Measurements from ENCODE around the gene GADL1.

The GADL1 gene

DNA sequence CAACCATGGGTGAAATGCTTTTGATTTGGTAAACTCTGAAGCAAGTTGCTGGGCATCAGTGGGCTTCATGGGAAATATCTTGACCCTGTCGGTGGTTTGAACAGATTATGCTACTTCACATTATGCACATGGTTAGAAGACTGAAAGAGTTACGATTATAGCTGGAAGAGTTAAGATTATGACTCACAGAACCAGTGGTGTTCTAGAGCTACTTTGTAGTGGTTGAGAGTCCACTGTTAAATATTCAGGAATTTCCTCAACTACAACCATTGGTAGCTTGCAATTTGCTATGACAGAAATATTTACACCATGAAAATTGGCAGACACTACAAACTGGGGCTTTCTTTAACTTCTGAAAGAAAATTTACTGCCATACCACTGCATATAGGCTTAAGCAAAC is 99.3 kb downstream of the GADL1 start:
- no peak for DNase-seq

GRCh38 chr3:30793740-30794139 is 100.7 kb downstream of the GADL1 start:
- DNase-seq: no peak

GRCh38 chr3:30790150-30790549 is 104.3 kb downstream of the GADL1 start:
- DNase-seq: no peak

DNA sequence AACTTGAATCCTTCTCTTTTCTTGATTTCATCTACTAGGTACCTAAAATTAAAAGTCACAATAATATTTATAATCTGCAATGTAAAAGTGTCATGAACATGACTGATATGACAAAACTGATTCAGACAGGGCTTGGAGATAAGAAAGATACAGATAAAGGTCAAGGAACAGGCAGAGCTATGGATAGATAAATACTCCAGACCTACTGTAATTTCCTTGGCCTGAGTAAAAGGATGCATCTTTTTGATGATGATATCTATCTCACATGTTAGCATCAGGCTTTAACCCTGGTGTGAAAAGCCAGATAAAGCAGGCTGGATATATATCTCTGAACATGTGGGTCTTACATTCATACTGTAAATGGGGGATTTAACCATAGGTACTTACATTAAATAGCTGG is 108.1 kb downstream of the GADL1 start:
- no peak for DNase-seq

DNA sequence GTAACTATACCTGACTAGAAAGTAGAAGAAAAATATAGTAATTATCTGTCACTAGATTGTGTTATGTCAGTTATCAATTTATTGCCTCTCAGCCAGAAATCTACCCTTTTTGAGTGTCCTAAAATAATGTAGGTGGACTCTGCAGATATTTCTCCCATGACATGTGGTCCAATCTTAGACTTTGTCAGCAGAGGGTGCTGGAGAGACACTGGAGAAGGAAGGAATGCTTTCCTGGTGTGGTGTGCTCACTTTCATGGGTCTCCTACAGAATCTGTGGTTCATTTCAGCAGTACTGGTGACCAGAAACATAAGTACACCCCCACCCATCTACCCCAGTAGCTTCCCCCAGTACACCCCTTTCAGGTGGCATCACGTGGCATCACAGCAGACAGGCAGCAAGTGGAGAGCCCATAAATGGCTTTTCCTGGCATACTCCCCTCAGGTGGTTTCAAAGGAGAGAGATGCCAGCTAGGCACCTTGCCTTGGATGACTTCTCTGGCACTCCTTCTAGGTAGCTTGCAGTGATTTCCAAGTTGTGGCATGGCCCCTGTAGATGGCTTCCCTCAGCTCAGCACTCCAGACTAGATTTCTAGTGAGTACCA is 114.7 kb downstream of the GADL1 start:
- DNase-seq: no peak

GRCh38 chr3:30778933-30779332 is 115.5 kb downstream of the GADL1 start:
- DNase-seq: no peak

DNA sequence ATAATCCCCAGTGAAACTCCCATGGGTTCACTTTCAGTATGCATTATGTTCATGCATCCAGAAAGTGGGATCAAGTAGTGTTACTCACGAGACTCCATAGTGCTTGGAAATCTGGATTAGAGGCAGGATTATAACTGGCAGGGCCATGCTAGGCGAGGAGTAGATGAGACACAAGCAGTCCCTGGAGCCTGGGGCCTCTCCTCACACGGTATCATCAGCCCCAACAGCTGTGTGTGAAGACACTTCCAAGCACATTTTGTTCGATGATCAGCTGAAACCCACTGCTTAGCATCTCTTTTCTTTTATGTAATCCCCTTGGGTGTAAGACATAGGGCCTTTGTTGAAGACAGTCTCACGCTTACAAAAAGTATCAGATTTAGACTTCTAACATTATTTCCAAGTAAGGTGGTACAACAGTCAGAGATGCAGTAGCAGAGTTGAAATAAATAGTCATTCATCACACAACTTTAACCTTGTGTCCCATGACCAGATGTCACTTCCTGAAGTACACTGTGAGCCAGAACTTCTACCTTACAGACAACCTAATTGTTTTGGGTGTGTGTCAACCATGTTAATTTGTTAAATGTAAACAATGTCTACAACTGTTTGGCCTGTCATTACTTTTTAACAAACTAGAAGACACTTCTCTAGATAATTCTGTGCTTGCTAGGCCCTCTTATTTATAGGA is 116.9 kb downstream of the GADL1 start:
- no peak for DNase-seq

DNA sequence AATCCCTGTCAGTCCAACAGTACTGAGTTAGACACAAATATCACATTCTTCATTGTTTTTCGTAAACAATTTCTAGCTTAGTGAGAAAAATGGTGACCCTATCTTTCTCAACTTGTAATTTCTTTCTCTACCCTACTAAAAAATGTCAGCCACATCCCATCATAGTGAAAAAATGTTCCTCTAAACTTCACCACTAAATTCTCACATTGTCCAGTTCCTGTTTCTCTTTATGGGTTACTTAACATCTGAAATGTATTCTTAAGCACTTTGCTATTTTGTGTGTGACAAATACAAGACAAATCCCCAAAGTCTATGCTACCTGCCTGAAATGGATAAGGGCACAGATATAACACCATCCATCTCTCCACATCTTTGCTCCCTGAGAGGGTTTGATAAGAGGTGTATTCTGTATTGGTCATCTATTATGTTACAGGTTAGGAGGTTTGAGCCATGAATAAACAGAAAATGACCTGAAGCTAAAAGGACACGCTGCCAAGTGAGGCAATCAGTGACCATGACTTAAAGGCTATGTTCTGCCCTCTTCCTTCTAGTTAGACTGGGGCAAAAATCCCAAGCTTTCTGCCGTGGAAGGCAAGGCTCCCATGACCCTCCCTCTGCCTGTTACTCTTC is 118.2 kb downstream of the GADL1 start:
- no peak for DNase-seq

GRCh38 chr3:30775040-30775439 is 119.4 kb downstream of the GADL1 start:
- DNase-seq: no peak

- DNase-seq: no peak
These were observed 120.4 kb downstream of the GADL1 start for GRCh38 chr3:30774062-30774461.

- peak; percentile 66 for DNase-seq
These were observed 124.1 kb downstream of the GADL1 start for GRCh38 chr3:30770387-30770786.

GRCh38 chr3:30768703-30769550 is 125.5 kb downstream of the GADL1 start:
- DNase-seq: peak; percentile 27

DNA sequence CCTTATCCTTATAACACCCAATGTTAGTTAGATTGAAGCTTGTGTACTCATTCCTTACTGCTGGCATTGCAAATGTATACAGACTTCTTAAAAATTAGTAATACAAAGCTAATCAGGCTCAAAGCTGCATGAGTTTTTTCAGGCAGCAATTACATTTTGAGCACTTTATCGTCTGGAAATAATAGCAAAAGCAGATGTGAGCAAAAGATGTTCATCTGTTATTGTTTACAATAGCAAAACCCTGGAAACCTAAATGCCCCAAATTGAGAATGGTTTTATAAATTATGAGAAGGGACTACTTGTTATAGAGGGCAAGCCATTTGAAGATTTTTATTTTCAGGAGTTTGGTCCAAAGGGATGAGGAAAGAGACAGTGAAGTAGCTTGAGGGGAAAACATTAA is 126.4 kb downstream of the GADL1 start:
- no peak for DNase-seq

DNA sequence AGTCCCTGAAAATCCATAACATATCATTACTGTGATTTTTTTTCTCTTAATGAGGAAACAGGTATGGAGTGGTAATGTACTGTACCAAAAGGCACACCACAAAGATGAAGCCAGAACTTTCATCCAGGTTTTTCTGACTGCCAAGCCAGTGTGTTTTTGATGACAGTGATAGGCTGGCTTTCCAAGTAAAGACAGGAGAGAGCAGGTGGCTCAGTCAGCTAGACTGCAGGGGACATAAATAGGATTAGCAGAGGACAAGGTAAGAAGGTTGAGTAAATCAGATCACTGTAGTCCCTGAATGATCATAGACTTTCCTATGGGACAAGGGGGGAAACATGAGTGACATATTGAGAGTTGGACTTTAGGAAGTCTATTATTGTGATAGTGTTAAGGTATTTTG is 127.9 kb downstream of the GADL1 start:
- DNase-seq: no peak

DNA sequence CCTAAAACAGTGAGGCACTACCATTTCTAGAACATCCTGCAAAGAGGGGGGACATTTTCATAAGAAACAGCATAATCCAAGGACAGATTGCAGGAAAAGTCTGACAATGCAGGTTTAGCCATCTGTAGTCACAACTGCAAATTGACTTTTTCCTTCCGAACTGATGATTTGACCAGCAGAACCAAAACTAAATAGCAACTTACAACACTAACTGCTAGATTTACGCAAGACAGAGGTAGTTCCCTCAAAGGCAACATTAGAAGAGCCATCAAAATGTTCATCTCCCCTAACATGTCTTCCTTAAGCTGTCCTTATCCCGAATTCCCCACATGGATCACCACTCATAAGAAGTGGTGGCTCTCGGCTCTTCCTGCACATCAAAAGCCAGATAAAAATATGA is 129.6 kb downstream of the GADL1 start:
- DNase-seq: no peak

DNA sequence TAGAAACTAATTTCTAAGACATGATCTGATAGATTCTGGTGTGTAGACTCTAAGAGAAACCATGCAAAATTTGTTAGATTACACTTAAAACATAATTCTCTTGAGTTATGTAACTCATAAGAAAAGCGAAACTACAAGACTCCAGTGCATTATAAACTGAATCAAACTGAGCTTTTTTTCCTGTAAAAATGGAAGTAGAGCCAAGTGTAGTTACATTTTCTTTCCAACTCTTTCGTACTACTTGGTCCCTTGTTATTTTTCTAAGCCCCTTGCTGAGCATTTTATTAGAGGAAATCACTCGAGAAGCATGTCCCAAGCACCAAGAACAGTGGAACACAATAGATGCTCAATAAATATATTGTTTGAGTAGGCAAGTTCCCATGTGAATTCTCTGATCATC is 130.2 kb downstream of the GADL1 start:
- no peak for DNase-seq

DNA sequence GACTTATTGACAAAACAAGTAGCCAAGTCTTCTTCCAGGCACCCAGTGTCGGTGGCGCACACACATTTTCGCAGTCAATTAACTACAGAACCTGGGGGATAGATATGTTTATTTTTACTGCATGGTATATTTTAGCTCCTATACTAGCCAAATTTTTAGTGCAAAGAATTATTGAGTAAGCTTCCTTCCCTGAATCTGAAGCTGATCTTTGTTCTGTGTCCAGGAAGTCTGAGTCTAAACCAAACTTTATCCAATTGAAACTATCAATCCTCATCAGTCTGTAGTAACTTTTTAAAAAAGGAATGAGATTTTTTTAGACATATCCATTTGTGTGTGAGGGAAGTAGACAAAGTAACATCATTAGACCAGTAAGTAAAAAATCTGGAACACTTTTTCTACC is 133.1 kb downstream of the GADL1 start:
- DNase-seq: no peak

DNA sequence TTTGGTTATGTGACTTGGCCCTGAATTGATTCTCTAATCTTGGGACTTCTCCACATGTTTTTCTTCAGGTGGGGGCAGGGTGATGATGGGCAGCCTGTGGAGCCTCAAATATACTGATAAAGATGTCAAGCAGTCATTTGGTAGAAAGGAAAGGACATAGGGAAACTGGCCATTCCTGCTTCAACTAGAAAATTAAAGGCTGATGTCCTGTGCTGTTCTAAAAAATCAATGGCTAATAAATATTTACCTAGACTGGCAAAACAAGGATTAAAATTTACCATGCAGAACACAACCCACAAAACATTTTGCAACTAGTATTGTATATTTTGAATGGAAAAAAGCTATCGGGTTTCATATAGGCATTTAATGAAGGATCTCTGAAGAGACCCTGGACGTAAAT is 133.7 kb downstream of the GADL1 start:
- no peak for DNase-seq

DNA sequence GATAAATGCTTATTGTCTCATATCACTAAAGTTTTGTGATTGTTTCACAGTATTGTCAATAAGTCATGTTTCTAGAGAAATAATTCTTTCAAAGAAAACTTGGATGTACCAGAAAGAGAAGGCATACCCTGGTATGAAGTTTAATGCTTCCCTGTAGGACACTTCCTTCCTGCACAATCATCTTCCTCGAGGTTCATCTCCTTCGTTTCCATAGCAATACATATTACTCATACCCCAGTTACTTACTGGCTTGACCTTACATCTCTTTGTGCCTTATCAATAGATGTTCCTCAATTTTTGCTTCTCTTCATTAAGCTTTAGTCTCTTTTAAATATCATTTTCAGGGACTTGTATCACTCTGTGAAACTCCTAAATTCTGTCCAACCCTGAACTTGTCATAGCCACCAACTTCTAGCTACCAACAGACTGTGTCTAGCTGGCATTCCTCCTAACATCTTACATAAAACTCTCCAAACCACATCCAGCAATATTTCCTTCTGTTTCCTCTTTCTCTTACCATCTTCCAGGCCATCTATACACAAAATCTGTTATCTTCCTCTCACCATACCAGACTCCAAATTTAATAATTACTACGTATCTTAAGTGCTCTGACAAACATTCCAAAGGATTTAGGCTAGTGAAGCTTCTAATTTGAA is 134.3 kb downstream of the GADL1 start:
- DNase-seq: no peak

GRCh38 chr3:30756218-30756617 is 138.2 kb downstream of the GADL1 start:
- no peak for DNase-seq

DNA sequence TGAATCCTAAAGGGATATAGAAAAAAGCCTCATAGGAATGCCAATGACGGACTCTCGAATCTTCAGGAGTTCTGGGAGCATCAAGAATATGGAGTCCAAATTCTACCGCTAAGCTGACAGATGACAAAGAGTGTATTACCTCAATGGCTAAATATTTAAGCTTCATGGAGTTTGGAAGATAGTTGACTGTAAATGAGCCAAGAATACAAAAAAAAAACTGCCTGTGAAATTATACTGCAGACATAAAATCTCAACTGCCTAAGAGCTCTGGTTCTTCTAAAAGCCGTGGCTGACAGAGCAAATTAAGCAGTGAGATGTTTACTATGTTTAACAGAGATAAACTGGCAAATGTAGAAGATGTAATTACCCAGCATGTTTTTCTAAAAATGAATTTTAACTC is 140.0 kb downstream of the GADL1 start:
- no peak for DNase-seq

GRCh38 chr3:30753766-30754165 is 140.7 kb downstream of the GADL1 start:
- no peak for DNase-seq

GRCh38 chr3:30752970-30753369 is 141.5 kb downstream of the GADL1 start:
- peak; percentile 8 for DNase-seq
